LNCAP (cell line): ENCODE results near the gene PDCD4.

ENCODE experiments used
- CTCF ChIP-seq: fragments of 450-650 bp; IDR thresholded peaks from 2 replicates; pipeline ENCODE4 v1.5.1; 2017; ENCODE audit warnings: mild to moderate bottlenecking

PDCD4 gene

DNA sequence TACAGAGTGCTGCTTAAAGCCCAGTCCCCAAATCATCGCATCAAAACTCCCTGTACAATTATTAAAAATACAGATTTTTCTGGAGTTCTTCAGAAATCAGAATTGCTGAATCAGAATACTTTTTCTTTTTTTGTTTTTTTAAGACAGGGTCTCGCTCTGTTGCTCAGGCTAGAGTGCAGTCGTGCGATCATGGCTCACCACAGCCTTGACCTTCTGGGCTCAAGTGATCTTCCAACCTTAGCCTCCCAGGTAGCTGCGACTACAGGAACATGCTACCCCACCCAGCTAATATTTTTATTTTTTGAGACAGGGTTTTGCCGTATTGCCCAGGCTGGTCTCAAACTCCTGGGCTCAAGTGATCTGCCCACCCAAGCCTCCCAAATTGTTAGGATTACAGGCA is 43.3 kb downstream of the PDCD4 start:
- no peak for TF ChIP-seq CTCF

GRCh38 chr10:110916554-110917346 is 45.0 kb downstream of the PDCD4 start:
- no peak for TF ChIP-seq CTCF

- TF ChIP-seq CTCF: no peak
These were observed 46.5 kb downstream of the PDCD4 start for GRCh38 chr10:110918269-110918642.

DNA sequence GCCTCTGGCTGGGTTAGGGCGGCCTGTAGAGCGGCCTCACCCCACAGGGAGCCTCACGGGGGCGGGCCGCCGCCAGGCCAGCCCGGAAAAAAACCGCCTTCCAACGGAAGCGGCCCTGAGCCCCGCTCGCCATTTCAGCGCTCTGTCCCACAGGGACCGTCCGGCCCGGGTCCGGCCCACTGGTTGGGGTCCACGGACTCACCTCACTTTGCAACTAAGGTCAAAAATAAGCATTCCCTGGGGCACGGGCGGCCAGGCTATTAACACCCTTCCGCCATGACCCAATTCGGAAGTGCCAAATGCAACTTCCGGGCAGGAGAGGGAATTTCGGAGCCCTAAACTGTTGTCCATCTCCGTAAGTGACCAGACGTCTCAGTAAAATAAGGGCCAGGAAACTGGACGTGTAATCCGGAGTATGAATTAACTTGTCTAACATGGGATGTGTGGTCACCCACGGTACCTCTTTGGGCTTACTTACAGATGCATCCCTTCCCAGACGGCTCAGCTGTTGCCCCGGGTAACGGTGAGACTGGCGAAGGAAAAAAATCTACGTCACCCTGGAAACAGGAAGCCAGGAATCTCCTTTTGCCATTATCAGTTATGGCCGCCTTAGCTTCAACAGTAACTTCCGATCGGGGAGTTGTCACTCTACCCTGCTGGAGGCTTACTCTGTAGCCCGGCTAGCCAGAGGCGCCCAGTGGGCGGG is 47.1 kb downstream of the PDCD4 start, which contains the start of gene BBIP1:
Gene BBIP1, minus strand, starts transcription at position 538 of the 706 bp plus-strand sequence. CDS start 1,023 bp downstream, outside the sequence.
- no peak for TF ChIP-seq CTCF

DNA sequence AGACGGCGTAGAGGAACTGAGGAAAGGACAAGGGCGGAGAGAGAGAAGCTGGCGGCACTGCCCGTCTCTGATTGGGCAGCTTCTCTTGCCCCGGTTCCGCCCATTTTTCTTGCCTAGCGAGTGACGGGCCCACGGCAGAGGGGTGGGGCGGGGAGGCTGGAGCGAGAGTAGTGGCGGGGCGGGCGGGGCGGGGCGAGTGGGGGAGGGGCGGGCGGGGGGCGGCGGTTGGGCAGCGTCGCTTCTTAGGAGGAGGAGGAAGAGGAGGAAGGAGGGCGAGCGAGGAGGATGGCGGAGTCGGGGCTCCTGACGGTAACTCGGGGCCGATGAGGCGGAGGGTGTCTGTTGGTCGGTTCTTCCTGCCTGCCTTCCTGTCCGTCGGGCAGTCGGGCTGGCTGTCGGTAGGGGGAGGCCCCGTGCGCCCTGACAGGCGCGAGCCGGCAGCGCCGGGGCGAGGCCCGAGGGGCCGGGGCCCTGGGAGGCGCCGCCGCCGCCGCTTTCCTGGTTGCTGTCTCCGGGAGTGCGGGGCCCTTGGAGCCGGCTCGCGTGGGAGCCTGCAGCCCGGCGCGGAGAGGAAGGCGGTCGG is 47.7 kb downstream of the PDCD4 start, which contains the start of gene SHOC2:
Gene SHOC2, plus strand, starts transcription at position 256 of the 583 bp plus-strand sequence. CDS start 44,755 bp downstream, outside the sequence.
- TF ChIP-seq CTCF: no peak; the same call in 1 of the 2 replicates

GRCh38 chr10:110919971-110920881 is 48.5 kb downstream of the PDCD4 start:
- no peak for TF ChIP-seq CTCF
